Stimulated activated CD4-positive, alpha-beta T cell treated with anti-CD3 and anti-CD28 coated beads, TNF-alpha, amount 100 ng/mL, for 4 hours (primary cell): ENCODE measurements around the gene CSPG4.
"Not testable (repeated sequence)": the region's sequence is repeated elsewhere in the genome, so short reads cannot be mapped to it uniquely, and the experiment has no call there.

Experiments used
- DNase-seq, 3 experiments: peaks; one replicate each; pipeline ENCODE4 v3.0.0-alpha.2; 2020; ENCODE audit warnings: low read depth in 3 of 3

The CSPG4 gene

DNA sequence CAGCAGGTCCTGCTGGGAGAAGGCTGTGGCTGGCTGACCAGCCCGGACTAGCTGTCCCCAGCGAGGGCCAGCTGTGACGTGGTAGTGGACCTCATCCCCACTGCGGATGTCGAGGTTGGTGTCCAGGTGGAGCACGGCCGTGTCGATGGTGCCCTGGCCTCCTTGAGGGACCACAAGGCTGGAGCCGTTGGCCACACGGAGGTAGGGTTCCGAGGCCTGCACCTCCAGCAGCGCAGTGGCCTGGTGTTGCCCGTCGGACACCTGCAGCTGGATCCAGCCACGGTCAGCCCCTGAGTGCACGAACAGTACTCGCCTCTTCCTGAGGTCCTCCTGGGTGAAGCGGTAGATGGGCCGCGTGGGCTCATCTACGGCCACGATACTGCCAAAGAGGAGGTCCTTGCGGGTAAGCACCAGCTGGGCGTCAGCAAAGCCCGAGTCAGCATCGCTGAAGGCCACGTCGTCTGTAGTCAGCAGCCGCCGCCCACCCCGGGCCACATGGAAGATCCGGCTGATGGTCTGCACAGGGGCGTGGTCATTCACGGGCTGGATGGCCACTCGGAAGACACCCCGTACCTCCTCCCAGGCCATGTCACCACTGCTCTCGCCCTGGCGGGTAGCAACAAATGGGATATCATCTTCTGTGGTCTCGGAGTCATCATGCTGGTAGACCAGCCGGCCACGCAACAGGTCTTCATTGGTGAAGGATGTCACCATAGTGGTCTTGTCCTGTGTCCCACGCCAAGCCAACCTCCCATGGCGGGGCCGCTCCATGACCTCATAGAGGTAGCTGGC, 25.0 kb downstream of the CSPG4 start:
- DNase-seq = no peak

DNA sequence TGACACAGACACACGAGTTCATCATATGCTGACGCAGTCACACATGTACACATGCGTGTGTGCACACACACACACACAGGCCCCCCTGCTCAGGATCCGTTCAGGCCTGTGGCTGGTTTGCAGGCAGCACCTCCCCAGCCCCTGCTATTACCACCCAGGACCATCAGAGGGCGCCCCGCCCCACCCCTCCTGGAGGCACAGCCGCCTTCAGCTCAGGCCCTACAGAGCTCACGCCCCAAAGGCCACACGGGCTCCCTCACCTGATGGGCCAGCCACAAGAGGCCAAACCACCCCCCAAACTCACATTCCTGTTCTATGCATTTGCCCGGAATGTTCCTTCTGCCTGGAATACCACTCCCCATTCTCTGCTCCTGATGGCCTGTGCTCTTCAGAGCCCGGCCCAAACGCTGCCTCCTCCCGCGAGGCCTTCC, 26.4 kb downstream of the CSPG4 start:
- peak; percentile 53 to 57 (median 54) for DNase-seq

DNA sequence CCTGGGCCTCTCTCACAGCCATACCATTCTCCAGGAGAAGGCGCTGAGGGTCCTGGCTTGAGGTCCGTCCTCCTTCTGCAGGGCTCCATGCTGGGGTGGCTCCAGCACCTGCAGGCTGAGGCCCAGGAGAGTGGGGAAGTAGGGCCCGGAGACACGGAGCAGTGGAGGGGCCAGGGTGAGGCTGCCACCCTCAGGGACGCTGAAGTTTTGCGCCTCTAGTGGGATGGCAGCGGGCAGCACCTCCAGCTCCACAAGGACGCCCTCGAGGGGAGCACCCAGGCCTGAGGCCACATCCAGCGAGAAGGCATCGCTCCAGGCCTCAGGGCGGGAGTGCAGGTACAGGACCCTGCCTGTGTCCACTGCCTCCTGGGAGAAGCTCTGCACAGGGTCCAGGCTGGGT, 27.5 kb downstream of the CSPG4 start:
- no peak for DNase-seq

DNA sequence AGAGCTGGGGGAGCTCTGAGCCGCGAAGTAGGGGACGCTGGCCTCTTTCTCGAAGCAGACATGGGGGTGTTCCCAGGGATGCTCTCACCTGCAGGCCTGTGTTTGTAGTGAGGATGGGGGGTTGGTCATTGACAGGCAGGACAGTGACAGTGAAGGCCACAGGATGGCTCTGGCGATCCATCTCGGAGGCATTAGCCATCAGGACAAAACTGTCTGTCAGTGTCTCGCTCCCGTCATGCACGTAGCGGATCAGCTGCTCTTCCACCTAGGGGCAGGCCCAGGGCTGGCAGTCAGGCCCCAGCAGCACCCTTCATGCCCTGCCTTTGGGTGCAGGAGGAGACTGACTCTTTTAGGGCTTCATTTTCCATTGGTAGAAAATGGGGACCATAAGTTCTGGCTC, 28.0 kb downstream of the CSPG4 start:
- no peak for DNase-seq

DNA sequence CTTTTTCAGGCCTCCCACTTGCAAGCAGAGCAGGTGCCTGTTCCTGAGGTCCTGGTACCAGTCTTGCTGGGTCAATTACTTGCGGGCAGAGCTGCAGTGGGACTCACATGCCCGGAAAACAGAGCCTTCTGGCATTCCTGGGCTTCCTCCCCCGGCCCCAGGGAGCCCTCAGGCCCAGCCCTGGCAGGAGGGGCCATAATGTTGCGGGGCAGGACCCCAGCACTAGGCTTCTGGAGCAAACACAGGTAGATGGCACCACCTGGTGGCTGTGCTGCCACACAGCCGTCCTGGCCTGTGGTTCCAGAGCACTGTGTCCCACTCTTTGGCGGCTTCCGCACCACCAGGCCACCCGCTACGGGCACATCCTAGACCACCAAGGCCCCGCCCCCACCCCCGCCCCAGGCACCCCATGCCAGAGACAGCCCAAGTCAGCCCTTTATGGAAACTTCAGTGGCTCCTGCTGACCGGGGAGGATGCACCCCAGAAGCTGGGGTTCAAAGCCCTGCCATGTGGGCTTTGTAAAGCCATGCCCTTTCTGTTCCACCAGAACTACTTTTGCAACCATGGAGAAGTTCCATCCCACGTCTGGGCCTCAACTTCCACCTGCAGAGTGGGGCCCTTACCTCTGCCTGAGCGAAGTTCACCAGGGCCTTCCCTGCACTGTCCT, 28.9 kb downstream of the CSPG4 start:
- DNase-seq = peak; percentile 40 to 49 (median 43)

DNA sequence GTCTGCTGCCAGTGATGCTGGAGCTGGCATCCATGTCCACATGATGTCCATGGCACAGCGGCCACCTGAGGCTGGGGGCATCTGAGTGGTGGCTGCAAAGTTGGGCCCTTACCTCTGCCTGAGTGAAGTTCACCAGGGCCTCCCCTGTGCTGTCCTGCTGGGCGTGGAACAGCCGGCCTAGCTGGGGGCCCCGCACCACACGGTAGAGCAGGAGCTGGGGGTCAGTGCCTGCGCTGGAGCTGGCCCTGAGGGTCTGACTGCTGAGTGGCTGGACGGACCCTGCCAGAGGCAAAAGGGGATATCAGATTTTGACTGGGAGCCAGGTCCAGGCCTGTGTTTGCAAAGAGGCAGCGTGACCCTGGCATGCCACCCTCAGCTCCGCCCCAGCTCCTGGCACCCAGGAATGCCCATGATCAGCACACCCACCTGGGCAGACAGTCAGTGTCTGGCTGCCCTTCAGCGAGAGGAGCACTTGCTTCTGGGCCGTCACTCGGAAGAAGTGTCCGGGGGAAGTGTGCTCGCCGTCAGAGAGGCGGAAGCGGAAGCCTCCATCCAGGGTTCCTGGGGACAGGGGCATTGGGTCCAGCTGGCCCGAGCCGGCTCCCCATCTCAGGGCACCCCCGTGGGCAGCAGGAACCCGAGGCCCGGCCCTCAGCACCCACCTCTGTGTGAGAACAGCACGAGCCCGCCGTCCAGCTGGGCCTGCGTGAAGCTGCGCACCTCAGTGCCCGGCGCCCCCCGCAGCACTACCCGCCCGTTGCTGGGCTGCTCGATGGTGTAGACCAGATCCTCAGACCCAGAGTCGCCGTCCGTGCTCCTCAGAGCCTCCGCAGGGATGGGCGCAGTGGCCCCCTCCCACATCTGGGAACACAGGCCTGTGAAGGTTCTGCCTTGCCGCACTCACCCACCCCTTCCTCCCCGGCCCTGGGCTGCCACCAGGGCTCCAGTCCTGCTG, 30.2 kb downstream of the CSPG4 start:
- DNase-seq = no peak

DNA sequence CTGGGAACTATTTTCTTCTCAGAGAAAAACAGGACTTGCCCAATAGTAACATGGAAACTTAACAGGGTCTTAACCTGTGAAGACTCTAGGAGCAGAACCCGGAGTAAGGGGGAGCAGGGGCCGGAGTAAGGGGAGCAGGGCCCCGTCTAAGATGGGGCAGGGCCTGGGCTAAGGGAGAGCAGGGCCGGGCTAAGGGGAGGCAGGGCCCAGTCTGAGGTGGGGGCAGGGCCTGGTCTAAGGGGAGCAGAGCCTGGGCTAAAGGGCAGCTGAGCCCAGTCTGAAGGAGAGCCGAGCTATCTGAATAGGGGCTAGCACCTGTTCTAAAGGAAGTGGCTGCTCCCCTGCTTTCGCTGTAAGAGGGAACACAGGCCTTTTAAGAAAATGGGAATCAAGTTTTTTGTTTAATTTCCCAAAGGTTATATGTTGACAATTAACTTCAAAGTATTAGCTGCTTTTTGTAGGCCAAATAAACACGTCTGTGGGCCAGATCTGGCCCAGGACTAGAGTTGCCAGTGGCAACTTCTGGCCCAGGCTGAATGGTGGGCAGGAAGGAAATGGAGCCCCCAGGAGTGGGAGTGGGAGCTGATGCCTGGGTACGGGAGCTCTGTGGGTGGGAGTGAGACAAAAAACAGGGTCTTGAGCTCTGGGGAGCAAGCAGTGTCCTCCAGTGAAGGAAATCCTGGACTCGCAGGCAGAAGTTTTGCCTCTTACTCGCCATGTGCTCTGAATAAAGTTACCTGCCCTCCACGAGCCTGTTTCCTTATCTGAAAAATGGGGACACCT, 32.5 kb downstream of the CSPG4 start:
- DNase-seq = no peak

DNA sequence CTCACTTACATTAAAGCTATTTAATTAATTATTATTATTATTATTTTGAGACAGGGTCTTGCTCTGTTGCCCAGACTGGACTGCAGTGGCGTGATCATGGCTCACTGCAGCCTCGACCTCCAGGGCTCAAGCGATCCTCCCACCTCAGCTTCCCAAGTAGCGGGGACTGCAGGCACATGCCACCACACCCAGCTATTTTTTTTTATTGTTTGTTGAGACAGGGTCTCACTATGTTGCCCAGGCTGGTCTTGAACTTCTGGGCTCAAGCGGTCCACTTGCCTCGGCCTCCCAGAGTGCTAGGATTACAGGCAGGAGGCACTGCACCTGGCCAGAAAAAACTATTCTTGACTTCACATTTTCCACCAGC, 34.3 kb downstream of the CSPG4 start:
- DNase-seq = not testable (repeated sequence)

DNA sequence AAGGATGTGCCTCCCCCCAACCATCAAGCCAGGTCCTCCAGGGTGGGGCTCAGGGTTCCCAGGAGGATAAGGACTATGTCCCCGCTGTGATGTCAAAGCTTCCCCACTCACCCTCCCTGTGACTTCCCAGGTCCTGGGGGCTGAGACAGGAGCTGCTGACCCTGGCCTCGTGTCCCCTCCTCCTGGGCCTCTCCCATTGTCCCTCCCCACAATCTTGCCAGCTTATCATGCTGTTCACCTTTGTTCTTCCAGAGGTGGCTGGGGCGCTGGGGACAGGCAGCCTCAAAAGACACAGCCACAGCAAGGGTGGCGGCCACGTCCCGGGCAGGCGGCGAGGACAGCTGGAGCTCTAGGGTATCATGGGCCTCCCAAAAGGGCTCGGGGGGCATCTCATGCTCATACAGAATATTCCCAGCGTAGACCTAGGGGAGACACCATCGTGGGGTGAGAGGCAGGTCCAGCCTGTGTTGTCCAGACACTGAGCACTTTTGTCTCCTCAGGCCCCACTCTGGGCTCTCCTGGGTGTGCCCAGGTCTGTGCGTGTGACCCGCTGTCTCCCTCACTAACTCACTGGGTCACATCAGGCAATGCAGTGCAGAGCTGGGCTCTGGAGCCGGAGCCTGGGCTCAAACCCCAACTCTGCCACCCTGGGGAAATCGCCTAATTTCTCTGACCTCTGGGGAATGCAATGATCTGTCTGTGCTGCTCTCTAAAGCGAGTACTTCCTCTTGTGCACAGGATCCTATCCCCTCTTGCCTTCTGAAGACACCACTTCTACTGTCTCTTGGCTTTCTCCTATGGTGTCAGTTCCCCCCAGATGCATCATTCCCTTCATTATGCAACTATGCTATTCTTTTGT, 35.0 kb downstream of the CSPG4 start:
- DNase-seq = no peak

DNA sequence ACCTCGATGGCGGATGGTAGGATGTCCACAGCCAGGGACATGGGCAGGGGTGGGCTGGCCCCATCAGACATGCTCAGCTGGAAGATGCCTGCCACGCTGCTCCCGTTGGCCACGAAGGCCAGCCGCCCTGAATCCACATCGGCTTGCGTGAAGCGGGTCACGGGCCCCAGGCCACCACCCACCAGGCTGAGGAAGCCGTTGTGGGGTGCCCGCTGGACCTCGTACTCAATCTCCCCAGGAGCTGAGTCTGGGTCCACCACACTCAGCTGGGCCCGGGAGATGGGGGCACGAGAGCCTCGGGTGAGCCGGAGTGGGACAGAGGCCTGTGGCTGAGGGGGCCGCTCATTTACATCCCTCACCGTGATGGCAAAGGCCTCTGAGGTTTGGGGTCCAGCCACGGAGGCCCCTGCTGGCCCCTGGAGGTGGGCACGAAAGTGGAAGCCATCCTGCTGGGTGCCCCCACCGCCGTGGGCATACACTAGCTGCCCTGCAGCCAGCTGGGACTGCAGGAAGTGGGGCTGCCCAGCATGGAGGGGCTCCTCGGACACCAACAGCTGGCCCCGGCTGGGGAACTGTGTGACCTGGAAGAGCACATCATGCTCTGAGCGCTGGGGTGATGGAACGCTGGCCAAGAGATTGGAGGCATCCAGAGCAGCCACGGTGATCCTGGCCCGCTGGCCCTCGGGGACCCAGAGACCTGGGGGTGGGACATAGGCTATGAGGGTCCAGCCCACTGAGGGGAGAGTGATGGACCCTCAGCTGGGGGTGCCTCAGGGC, 35.8 kb downstream of the CSPG4 start:
- no peak for DNase-seq

DNA sequence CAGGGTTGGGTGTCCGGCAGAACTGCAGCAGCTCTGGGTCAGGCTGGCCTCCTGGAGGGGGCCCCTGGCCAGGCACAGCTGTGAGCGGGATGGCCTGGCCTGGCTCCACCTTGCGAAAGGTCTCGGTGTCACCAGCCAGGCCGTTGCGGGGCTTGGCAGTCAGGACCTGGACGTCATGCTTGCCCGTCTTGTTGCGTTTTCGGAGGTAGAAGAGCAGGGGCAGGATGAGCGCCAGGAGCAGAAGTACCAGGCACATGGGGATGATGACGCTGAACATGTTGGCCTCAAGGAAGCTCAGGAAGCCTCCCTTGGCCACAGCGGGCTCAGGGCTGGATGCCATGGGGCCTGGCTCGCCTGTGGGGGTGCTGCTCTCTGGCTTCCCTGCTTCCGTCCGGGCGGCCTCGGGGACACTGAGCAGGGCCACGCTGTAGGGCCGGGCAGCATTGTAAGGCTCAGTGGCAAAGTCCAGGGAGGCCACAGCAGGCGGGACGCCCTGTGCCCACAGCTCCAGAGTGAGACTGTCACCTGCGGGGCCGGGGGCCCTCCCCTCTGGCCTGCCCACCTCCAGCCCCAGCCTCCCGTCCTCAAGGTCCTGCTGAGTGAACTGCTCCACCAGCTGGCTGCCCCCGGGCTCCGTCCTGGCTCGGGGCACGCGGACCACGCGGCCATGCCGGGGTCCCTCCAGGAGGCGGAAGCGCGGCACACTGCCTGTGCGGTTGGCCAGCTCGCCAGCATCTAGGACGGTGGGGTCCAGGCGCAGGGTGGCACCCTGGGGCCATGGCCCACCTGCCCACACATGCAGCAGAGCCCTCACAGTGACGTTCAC, 36.9 kb downstream of the CSPG4 start:
- DNase-seq = no peak

DNA sequence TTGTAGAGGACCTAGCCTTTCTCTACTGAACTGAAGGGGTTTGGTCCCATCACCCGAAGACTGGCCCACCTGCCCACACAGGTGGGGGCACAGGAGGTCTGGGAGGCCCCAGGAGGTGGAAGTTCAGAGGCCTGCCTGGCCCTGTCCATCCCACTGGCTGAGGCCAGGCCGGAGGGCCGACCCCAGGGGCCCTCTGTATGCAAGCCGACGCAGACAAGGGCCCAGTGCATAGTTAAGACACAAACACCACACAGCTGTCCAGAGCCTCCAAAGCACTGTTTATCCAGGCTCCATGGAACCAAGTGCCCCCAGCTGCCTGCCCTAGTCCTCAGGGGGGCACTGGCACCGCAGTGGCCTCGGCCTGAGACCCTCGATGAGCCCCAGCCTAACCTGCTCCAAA, 38.3 kb downstream of the CSPG4 start:
- no peak for DNase-seq

DNA sequence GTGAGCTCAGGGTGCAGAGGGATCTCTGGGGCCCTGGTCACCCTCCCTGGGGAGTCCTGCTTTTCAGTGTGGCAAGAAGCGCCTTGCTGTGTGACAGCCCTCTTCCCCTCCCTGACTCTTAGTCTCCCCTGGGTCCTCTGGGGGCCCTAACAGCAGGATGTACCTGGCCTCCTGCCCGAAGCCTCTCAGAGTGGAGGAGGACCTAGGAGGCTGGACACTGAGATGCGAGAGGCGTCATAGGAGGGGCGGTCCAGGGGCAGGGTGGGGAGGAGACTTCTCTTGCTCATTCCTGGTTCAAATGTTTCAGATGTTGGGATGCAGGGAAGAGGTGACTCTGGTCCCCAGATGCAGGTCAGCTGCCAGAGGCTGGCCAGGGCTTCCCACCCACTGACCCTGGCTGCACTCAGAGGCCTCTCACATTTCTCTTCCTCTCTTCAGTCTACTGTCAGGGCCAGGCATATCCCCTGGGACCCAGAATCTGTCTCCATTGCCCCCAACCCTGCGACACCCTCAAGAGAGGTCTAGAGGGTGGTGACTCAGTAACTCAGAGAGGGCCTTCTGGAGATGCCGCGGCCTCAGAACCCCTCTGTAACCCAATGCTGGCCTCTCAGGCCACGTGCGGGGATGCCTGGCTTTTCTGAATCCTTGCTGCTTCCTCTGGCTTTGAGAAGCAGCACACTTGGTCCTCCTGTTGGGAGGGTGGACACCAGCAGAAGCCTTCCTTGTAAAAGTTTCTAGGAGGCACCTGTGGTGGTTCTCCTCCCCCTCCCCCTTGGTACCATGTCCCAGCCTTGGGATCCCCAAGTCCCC, 39.0 kb downstream of the CSPG4 start:
- DNase-seq = no peak

DNA sequence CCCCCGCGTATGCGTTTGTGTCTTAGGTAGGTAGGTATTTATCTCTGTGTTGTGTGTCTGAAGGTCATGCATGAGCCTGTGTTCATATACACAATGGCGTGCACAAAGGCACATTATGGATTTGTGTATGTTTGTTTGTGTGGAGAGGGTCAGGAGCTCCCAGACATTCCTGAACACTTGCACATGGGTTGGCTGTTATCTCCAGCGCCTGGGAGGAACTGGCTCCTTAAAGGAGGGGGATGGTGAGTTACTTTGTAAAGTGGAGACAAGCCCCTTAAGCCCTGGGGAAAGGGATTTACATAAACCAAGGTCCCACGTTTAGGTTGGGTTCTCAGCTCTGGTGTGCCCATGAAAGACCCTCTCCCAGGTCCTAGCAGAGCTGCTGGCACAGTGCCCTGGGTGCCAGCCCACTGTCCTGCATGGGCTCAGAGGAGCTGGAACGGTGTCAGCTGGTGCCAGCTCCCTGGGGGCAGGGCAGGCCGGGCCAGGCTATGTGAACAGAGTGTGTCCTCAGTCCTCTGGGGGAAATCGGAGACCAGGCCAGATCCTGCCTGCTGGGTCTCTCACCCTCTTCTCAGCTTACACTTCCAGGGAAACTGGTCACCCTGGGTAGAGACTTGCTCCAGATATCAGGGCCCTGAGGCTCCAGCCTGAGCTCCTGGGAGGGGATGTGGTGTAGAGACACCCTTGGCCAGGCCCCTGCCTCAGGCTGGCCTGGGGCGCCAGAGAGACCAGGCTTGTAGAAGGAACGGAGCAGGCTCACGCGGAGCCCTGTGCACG, 39.8 kb downstream of the CSPG4 start:
- DNase-seq = no peak

DNA sequence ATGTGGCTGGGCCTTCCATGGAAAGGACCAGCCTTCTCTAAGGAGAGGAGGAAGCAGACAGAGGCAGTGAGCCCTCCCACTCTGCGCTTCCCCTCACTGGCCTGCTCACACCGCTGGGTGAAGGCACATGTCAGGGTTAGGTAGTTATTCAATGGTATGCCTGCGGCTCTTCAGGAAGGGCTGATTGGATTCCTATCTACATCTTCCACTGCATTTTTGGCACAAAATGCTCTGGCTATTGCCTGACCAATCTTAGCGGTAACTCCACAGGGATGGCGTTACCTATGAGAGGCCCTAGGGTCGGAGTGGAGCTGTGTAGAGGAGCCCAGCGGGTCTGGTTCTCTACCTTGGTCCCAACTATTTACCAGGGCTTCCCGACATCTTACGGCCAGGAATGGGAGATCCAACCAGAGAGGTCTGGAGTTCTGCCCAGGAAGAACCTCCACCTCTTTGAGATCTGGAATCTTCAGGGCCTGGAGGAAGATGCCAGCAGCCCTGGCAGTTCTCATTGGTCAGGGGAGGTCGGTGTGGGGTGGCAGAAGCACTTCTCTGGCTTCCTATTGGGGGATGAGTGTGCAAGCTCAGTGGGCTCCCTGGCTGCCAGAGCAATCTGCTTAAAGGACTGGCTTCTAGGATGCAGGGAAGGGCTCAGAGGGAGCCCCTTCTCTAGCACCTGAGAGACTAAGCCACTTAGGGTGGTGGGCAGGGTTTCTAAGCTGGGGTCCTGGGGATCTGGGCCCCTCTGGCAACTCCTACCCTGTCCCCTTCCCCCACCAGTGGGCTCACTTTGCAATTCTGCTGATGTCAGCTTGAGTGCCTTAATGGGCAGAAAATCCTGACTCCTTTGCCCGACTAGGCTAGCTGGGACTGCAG, 40.7 kb downstream of the CSPG4 start:
- DNase-seq = no peak

DNA sequence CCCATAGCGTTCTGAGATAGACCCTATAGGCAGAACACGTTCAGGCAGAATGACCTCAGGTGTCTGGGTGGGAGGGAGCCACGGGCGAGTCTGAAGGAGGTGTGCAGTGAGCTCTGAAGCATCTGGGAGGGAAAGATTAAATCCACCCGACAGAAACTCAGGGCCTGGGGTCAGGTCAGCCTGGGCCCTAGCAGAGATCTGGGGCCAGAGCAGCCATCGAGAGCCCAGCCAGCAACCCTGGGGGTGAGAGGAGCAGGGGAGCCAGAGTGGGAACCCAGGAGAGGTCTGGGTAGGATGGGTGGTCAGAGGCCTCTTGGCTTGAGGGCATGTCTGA, 42.8 kb downstream of the CSPG4 start:
- DNase-seq = no peak
